Right atrium auricular region (tissue), 2 donors: ENCODE data around the gene UBE2U. TPM values are rescaled to one million over a fixed set of nuclear protein-coding genes. Genes with fewer than 3 reads are reported as not detected.
"Not testable (repeated sequence)": the region's sequence is repeated elsewhere in the genome, so short reads cannot be mapped to it uniquely, and the experiment has no call there.

ENCODE experiments used
- DNase-seq: peaks from one replicate; pipeline ENCODE4 v3.0.0-alpha.2; 2019; ENCODE audit warnings: low spot score
- H3K27ac ChIP-seq, 2 donors: fragments of 200-600 bp; sonication (generic); 1 replicate in 1 of 2; 2 replicates in 1 of 2; pipeline ENCODE4 v1.5.1; 2016 to 2019
- H3K27me3 ChIP-seq, 2 donors: fragments of 200-600 bp; sonication (generic); one replicate each; pipeline versions ENCODE4 v1.5.1 to v1.6.0; 2017 to 2019
- H3K36me3 ChIP-seq: fragments of 200-600 bp; sonication (generic); one replicate; pipeline ENCODE4 v1.5.1; 2016
- H3K4me1 ChIP-seq, 2 donors: fragments of 200-600 bp; sonication (generic); one replicate each; pipeline versions ENCODE4 v1.5.1 to v1.6.0; 2017 to 2019
- H3K4me3 ChIP-seq, 2 donors: fragments of 200-600 bp; sonication (generic); 1 replicate in 1 of 2; 2 replicates in 1 of 2; pipeline ENCODE4 v1.5.1; 2017 to 2019; ENCODE audit warnings: mild to moderate bottlenecking in 1 of 2, moderate library complexity in 1 of 2
- H3K9me3 ChIP-seq, 2 donors: fragments of 200-600 bp; sonication (generic); one replicate each; pipeline ENCODE4 v1.5.1; 2019
- total RNA-seq, 2 donors: library from RNA; depleted of rRNA; stranded (reverse); fragments of >200 nt; gene quantifications; one replicate each; pipeline ENCODE4 v1.1.0, GENCODE V29; 2016
- TF ChIP-seq, protein P1 (sequence below), 2 donors: fragments of 200-600 bp; sonication (generic); IDR thresholded peaks; one replicate each; pipeline ENCODE4 v1.5.1; 2019; ENCODE audit warnings: antibody characterized with exemption in 2 of 2

The UBE2U gene
- total RNA-seq, 2 donors from 2014 or later = not detected

DNA sequence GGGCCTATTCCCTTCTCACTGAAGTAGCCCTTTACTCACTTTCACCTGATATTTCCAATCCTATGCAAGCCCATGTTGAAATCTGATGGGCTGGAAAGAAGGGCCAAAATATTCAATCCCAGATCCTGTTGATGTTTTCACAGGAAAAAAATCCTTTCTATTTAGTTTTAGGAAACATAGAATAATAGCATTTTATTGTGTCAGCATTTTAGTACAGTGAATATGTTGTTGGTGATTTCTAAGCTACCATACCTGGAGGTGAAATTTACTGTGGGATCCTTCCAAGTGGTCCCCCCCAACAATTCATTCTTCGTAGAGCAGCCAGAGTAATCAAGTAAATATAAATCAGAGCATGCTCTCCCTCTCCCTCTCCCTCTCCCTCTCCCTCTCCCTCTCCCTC lies 3.4 kb upstream of the UBE2U start:
- no peaks in the 10 kb centered on the region for H3K36me3 ChIP-seq
- H3K9me3 ChIP-seq = no peaks in the 10 kb centered on the region
- H3K27ac ChIP-seq = no peak overlapping the region
- H3K27me3 ChIP-seq = no peaks in the 10 kb centered on the region
- no peak for DNase-seq
- H3K4me3 ChIP-seq = no peak overlapping the region
- H3K4me1 ChIP-seq = peaks cover 0 to 8% of the 10 kb centered on the region in 2 donors
- TF ChIP-seq, protein P1, sequence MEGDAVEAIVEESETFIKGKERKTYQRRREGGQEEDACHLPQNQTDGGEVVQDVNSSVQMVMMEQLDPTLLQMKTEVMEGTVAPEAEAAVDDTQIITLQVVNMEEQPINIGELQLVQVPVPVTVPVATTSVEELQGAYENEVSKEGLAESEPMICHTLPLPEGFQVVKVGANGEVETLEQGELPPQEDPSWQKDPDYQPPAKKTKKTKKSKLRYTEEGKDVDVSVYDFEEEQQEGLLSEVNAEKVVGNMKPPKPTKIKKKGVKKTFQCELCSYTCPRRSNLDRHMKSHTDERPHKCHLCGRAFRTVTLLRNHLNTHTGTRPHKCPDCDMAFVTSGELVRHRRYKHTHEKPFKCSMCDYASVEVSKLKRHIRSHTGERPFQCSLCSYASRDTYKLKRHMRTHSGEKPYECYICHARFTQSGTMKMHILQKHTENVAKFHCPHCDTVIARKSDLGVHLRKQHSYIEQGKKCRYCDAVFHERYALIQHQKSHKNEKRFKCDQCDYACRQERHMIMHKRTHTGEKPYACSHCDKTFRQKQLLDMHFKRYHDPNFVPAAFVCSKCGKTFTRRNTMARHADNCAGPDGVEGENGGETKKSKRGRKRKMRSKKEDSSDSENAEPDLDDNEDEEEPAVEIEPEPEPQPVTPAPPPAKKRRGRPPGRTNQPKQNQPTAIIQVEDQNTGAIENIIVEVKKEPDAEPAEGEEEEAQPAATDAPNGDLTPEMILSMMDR (IDR thresholded peaks at IDR 0.05) = no peak

DNA sequence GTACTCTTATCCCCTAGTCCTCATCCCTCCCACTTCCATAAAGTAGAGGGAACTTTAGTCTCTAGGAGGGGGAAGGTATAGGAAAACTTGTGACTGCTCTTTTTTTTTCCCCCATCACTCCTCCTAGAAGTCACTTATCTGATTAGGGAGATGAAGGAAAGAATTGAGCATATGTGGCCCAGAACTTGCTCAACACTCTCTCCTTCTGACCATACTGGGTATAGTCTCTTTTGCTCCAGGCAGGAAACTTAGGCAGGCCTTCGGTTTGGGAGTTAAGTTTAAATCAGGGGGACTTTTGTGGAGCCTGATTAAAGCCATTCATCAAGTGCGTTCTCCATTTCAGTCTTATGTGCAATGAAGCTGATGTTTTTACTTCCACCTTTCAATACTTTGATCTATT lies 5.8 kb downstream of the UBE2U start:
- H3K4me1 ChIP-seq = no peaks in the 10 kb centered on the region
- no peaks in the 10 kb centered on the region for H3K9me3 ChIP-seq
- H3K27me3 ChIP-seq = no peaks in the 10 kb centered on the region
- DNase-seq = no peak
- H3K4me3 ChIP-seq = no peak overlapping the region
- TF ChIP-seq, protein P1 (IDR thresholded peaks at IDR 0.05) = no peak
- no peak overlapping the region for H3K27ac ChIP-seq
- H3K36me3 ChIP-seq = no peaks in the 10 kb centered on the region

DNA sequence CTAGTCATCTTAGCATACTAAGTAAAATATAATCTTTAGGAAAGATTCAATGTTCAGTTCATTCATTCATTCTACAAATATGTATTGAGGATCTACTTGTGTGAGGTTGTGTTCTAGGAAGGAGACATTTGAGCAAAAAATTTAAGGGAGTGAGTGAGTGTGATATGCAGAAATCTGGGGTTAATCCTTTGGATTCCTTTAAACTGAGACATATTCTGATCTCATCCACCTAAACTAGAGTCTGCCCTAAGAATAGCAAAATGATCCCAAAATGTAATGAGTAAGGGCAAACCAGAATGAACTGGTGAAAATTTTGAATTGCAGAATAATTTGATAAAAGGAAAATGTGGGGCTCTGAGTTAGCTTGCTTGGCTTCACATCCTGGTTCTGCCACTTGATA lies 8.6 kb downstream of the UBE2U start:
- no peaks in the 10 kb centered on the region for H3K36me3 ChIP-seq
- TF ChIP-seq, protein P1 (IDR thresholded peaks at IDR 0.05) = no peak
- no peak overlapping the region for H3K4me3 ChIP-seq
- H3K27me3 ChIP-seq = no peaks in the 10 kb centered on the region
- no peaks in the 10 kb centered on the region for H3K9me3 ChIP-seq
- H3K4me1 ChIP-seq = no peaks in the 10 kb centered on the region
- no peak for DNase-seq
- H3K27ac ChIP-seq = no peak overlapping the region

DNA sequence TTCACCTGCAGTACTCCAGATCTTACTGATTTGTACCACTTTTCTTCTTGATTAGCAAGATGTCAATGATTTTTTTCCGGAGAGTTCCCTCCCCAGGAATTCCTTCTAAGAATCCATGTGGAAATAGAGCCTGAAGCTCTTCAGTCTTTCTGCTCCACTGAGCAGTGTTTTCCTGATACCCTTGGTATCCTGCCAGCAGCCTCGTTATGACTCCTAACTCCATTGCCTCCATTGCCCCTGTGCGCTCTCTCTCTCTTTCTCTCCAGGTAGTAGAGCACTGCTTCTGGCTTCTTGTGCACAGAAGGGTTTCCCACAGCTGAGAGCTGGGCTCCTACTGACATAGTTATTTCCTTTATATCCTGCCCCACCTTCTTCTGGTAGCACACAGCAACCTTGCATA lies 12.2 kb downstream of the UBE2U start:
- no peak for DNase-seq
- no peak overlapping the region for H3K27ac ChIP-seq
- no peaks in the 10 kb centered on the region for H3K4me1 ChIP-seq
- H3K4me3 ChIP-seq = no peak overlapping the region
- TF ChIP-seq, protein P1 (IDR thresholded peaks at IDR 0.05) = no peak
- no peaks in the 10 kb centered on the region for H3K27me3 ChIP-seq
- no peaks in the 10 kb centered on the region for H3K36me3 ChIP-seq
- H3K9me3 ChIP-seq = no peaks in the 10 kb centered on the region

DNA sequence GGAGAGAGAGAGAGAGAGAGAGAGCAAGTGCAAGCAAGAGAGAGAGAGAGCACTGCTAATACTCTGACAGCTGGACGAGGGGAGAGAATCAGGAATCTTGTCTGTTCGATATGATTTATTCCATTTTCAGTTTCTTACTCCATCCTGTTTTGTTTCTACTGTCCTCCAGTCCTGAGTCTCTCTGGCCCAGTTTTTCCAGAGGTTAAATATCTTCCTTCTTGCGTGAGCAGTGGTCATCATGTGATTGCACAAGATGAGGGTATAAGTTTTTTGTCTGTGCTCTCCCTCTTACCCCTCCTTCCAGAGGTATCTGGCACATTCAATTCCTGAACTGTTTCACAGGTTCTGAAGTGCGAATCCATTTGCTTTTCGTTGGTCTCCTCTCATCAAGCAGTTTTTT lies 16.8 kb downstream of the UBE2U start:
- H3K27me3 ChIP-seq = no peaks in the 10 kb centered on the region
- no peak overlapping the region for H3K4me3 ChIP-seq
- DNase-seq = no peak
- TF ChIP-seq, protein P1 (IDR thresholded peaks at IDR 0.05) = no peak
- H3K27ac ChIP-seq = no peak overlapping the region
- no peaks in the 10 kb centered on the region for H3K9me3 ChIP-seq
- no peaks in the 10 kb centered on the region for H3K4me1 ChIP-seq
- no peaks in the 10 kb centered on the region for H3K36me3 ChIP-seq

DNA sequence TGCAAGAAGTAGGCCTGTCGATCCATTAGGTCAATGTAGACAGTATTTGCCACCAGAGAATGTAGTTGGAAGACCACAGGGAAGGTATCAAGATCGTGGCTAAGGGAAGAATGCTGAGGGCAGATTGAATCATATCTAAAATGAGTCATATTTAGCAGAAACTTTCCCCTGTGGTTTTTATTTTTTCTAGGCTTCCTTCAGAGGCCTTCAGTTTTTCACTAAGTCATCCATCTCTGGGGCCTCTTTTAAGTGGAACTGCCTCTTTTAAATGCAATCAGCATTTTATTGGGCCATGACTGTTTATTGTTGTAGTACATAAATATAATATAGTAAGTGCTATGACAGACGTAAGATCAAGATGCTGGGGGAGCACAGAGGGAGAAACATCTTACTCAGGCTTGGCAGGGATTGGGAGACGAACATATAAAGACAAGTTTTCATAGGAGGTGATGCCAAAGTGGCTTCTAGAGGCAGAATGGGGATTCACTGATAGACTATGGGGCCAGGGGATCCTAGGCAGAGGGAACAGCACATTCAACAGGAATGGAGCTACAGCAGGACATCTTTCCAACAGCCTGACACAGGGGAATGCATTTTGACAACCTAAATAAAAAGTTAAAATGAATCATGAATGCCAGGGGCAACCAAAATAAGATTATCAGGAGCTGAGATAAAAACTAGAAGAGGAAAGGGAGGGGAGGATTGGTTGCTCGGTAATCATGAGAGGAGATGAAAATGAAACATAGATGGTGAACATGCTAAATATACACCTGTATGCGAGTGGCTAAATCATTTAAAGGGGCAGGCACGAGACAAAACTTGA lies 20.1 kb downstream of the UBE2U start:
- Histone ChIP-seq H3K27ac (no peak overlapping the region), H3K9me3 (no peaks in the 10 kb centered on the region), H3K4me3 (no peak overlapping the region), H3K36me3 (no peaks in the 10 kb centered on the region), H3K4me1 (no peaks in the 10 kb centered on the region), H3K27me3 (no peaks in the 10 kb centered on the region)
- DNase-seq = no peak
- TF ChIP-seq, protein P1 (IDR thresholded peaks at IDR 0.05) = no peak

DNA sequence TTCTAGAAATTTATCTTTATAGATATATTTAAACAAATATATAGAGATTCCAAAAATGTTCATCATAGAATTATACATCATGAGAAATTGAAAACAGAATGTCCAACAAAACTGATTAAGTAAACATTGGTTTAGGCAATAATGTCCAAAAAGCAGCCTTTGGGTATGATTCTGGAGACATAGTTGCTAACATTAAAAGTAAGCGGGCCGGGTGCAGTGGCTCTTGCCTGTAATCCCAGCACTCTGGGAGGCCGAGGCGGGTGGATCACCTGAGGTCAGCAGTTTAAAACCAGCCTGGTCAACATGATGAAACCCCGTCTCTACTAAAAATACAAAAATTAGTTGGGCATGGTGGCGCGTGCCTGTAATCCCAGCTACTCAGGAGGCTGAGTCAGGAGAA lies 20.8 kb downstream of the UBE2U start:
- H3K27me3 ChIP-seq, H3K36me3 ChIP-seq, H3K4me1 ChIP-seq, H3K4me3 ChIP-seq, DNase-seq, H3K27ac ChIP-seq, H3K9me3 ChIP-seq: not testable (repeated sequence)
